HepG2 (cell line): ENCODE results near the gene OAS1. TPM values are rescaled to one million over a fixed set of nuclear protein-coding genes. Genes with fewer than 3 reads are reported as not detected.

ENCODE experiments used
- ASH2L ChIP-seq: fragments of 300-600, 200-600 bp; sonication (generic); IDR thresholded peaks from 2 replicates; pipeline ENCODE4 v1.7.0; 2017; ENCODE audit warnings: low read depth, mild to moderate bottlenecking, moderate library complexity, mixed read lengths, low read length; ENCODE audit not compliant: insufficient read length
- EHMT2 ChIP-seq: fragments of 200-600 bp; sonication (generic); IDR thresholded peaks from 2 replicates; pipeline ENCODE4 v1.7.0; 2017; ENCODE audit warnings: antibody characterized with exemption, low read depth, low read length, borderline replicate concordance
- HNRNPK ChIP-seq: fragments of 200-400 bp; formaldehyde crosslinking; IDR thresholded peaks from 2 replicates; pipeline ENCODE4 v1.6.1; 2018; ENCODE audit warnings: low read length, low read depth, moderate library complexity, mild to moderate bottlenecking; ENCODE audit not compliant: poor library complexity, severe bottlenecking
- NKX3-1 ChIP-seq: sonication (generic); formaldehyde crosslinking; IDR thresholded peaks from 2 replicates; pipeline ENCODE4 v1.5.0; 2020; ENCODE audit warnings: missing genetic modification reagents
- PHF5A ChIP-seq: IDR thresholded peaks from one replicate; pipeline ENCODE4 v1.6.1; 2018; ENCODE audit warnings: low read depth, missing genetic modification reagents; ENCODE audit not compliant: unreplicated experiment
- ZNF766 ChIP-seq: sonication (generic); formaldehyde crosslinking; IDR thresholded peaks from 2 replicates; pipeline ENCODE4 v1.5.0; 2020; ENCODE audit warnings: missing genetic modification reagents, borderline replicate concordance
- polyA plus RNA-seq, 8 experiments: library from polyadenylated mRNA; depleted of rRNA in 3 of 8; stranded (reverse) in 7 of 8; unstranded in 1 of 8; fragments of >200 nt; fragmentation: Illumina TruSeq in 4 of 8; extraction: Trizol in 4 of 8; gene quantifications; 2 replicates each; pipeline versions ENCODE4 v1.2.1 to v1.2.3, GENCODE V29; 2011 to 2016; ENCODE audit warnings: low read depth in 4 of 8, missing spikeins in 1 of 8, mixed read lengths in 1 of 8; ENCODE audit not compliant: insufficient read depth in 1 of 8
- total RNA-seq, 5 experiments: library from RNA; depleted of rRNA; stranded (reverse); fragments of >200 nt; fragmentation: Illumina TruSeq; extraction: Trizol; gene quantifications; 2 replicates each; pipeline ENCODE4 v1.2.3, GENCODE V29; 2016; ENCODE audit warnings: low read depth in 1 of 5
- TF ChIP-seq, protein P1 (sequence below): sonication (generic); formaldehyde crosslinking; IDR thresholded peaks from 2 replicates; pipeline ENCODE4 v1.4.0; 2020; ENCODE audit warnings: low read depth, mild to moderate bottlenecking, missing genetic modification reagents
- TF ChIP-seq, protein P2 (sequence below): IDR thresholded peaks from 2 replicates; pipeline ENCODE4 v1.6.1; 2016; ENCODE audit warnings: missing compliant biosample characterization, missing genetic modification reagents, borderline replicate concordance
- TF ChIP-seq, protein P3 (sequence below): conservative IDR thresholded peaks from 2 replicates; pipeline ENCODE4 v1.6.1; 2018; ENCODE audit warnings: missing genetic modification reagents
- TF ChIP-seq, protein P4 (sequence below): sonication (generic); formaldehyde crosslinking; IDR thresholded peaks from 2 replicates; pipeline ENCODE4 v1.5.0; 2020; ENCODE audit warnings: missing genetic modification reagents
- TF ChIP-seq, protein P5 (sequence below): sonication (generic); formaldehyde crosslinking; IDR thresholded peaks from 2 replicates; pipeline ENCODE4 v1.9.0; 2021; ENCODE audit warnings: missing genetic modification reagents, mild to moderate bottlenecking, borderline replicate concordance
- TF ChIP-seq, protein P6 (sequence below): sonication (generic); formaldehyde crosslinking; IDR thresholded peaks from 2 replicates; pipeline ENCODE4 v1.5.0; 2020; ENCODE audit warnings: mild to moderate bottlenecking, missing genetic modification reagents, borderline replicate concordance

Gene OAS1
- total and polyA plus RNA-seq, 2 of the 13 experiments (the other 11 are each of a cell fraction or from before 2014, with no cell fraction given) = 6.5 to 10.6 TPM

DNA sequence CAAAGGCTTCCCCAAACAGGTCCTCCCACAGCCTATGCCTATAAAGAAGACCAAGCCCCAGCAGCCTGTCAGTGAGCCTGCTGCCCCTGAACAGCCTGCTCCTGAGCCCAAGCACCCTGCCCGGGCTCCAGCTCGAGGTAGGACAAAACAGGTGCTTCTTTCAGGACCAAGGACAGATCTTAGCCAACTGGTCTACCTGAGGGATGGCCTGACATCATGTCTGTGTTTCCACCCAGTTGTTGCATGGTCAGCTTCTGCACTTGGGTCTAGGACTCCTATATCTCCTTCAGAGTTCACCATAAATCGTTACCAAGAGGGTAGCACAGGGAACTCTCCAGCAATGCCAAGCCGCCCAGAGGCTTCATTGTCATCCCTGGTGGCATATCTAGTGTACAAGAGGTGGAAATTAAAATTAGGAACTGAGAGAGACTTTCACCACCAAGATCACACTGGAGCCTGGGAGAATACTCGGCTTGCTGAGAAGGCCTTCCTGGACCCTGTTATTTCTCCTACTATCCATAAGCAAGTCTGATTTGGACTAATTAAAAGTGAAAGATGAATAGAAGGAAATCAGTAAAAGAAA, 38.2 kb upstream of the OAS1 start (continued):
- TF ChIP-seq, protein P1, sequence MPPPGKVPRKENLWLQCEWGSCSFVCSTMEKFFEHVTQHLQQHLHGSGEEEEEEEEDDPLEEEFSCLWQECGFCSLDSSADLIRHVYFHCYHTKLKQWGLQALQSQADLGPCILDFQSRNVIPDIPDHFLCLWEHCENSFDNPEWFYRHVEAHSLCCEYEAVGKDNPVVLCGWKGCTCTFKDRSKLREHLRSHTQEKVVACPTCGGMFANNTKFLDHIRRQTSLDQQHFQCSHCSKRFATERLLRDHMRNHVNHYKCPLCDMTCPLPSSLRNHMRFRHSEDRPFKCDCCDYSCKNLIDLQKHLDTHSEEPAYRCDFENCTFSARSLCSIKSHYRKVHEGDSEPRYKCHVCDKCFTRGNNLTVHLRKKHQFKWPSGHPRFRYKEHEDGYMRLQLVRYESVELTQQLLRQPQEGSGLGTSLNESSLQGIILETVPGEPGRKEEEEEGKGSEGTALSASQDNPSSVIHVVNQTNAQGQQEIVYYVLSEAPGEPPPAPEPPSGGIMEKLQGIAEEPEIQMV (CRISPR knock-in tag) = no peak
- TF ChIP-seq ZNF766 (CRISPR knock-in tag) (no peak), ASH2L (no peak), PHF5A (no peak), HNRNPK (no peak), EHMT2 (peak; percentile 90), NKX3-1 (CRISPR knock-in tag) (no peak)
- TF ChIP-seq, protein P2, sequence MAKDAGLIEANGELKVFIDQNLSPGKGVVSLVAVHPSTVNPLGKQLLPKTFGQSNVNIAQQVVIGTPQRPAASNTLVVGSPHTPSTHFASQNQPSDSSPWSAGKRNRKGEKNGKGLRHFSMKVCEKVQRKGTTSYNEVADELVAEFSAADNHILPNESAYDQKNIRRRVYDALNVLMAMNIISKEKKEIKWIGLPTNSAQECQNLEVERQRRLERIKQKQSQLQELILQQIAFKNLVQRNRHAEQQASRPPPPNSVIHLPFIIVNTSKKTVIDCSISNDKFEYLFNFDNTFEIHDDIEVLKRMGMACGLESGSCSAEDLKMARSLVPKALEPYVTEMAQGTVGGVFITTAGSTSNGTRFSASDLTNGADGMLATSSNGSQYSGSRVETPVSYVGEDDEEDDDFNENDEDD = no peak
- TF ChIP-seq, protein P3, sequence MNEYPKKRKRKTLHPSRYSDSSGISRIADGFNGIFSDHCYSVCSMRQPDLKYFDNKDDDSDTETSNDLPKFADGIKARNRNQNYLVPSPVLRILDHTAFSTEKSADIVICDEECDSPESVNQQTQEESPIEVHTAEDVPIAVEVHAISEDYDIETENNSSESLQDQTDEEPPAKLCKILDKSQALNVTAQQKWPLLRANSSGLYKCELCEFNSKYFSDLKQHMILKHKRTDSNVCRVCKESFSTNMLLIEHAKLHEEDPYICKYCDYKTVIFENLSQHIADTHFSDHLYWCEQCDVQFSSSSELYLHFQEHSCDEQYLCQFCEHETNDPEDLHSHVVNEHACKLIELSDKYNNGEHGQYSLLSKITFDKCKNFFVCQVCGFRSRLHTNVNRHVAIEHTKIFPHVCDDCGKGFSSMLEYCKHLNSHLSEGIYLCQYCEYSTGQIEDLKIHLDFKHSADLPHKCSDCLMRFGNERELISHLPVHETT (CRISPR knock-in tag) = no peak
- TF ChIP-seq, protein P4, sequence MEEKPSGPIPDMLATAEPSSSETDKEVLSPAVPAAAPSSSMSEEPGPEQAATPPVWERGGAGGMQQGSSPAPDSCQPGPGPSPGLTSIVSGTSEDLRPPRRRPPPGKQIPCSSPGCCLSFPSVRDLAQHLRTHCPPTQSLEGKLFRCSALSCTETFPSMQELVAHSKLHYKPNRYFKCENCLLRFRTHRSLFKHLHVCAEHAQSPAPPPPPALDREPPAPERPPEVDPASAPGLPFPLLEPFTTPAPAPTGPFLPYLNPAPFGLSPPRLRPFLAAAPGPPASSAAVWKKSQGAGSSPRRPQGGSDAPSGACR (CRISPR knock-in tag) = no peak
- TF ChIP-seq, protein P5, sequence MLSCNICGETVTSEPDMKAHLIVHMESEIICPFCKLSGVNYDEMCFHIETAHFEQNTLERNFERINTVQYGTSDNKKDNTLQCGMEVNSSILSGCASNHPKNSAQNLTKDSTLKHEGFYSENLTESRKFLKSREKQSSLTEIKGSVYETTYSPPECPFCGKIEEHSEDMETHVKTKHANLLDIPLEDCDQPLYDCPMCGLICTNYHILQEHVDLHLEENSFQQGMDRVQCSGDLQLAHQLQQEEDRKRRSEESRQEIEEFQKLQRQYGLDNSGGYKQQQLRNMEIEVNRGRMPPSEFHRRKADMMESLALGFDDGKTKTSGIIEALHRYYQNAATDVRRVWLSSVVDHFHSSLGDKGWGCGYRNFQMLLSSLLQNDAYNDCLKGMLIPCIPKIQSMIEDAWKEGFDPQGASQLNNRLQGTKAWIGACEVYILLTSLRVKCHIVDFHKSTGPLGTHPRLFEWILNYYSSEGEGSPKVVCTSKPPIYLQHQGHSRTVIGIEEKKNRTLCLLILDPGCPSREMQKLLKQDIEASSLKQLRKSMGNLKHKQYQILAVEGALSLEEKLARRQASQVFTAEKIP (CRISPR knock-in tag) = no peak
- TF ChIP-seq, protein P6, sequence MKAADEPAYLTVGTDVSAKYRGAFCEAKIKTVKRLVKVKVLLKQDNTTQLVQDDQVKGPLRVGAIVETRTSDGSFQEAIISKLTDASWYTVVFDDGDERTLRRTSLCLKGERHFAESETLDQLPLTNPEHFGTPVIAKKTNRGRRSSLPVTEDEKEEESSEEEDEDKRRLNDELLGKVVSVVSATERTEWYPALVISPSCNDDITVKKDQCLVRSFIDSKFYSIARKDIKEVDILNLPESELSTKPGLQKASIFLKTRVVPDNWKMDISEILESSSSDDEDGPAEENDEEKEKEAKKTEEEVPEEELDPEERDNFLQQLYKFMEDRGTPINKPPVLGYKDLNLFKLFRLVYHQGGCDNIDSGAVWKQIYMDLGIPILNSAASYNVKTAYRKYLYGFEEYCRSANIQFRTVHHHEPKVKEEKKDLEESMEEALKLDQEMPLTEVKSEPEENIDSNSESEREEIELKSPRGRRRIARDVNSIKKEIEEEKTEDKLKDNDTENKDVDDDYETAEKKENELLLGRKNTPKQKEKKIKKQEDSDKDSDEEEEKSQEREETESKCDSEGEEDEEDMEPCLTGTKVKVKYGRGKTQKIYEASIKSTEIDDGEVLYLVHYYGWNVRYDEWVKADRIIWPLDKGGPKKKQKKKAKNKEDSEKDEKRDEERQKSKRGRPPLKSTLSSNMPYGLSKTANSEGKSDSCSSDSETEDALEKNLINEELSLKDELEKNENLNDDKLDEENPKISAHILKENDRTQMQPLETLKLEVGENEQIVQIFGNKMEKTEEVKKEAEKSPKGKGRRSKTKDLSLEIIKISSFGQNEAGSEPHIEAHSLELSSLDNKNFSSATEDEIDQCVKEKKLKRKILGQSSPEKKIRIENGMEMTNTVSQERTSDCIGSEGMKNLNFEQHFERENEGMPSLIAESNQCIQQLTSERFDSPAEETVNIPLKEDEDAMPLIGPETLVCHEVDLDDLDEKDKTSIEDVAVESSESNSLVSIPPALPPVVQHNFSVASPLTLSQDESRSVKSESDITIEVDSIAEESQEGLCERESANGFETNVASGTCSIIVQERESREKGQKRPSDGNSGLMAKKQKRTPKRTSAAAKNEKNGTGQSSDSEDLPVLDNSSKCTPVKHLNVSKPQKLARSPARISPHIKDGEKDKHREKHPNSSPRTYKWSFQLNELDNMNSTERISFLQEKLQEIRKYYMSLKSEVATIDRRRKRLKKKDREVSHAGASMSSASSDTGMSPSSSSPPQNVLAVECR (CRISPR knock-in tag) = no peak
